Stimulated activated CD4-positive, alpha-beta T cell treated with anti-CD3 and anti-CD28 coated beads, Interleukin-12 subunit alpha, Interleukin-12 subunit beta, amount 100 ng/mL, for 24 hours (primary cell): ENCODE measurements around the gene MORF4L2.

Experiments
- DNase-seq, 2 experiments: peaks; one replicate each; pipeline ENCODE4 v3.0.0-alpha.2; 2020; ENCODE audit warnings: low read depth in 2 of 2

The MORF4L2 gene

GRCh38 chrX:103686199-103687072 lies at the start of gene MORF4L2:
Gene MORF4L2, minus strand, starts transcription at chrX:103686699. Its CDS starts 9,672 bp downstream, at chrX:103677027.
- DNase-seq = peak; percentile 70 to 75

GRCh38 chrX:103734125-103734760 lies 47.7 kb upstream of the MORF4L2 start:
- DNase-seq = no peak

DNA sequence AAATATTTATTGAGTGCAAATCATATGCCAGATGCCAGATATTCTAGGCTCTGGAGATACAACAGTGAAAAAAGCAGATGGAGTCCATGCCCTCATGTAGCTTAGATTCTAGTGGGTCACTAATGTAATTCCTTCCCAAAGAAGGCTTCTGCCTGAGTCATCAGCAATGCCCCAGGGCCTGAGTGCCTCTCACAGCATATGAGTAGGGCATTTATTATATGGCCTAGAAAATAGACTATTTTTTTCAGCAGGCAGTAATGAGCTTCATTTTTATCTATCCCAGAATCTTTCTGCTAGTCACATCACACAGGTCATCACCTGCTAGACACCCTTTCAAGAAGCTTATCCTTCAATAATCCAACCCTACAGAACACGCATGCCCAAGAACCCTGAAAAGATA lies 46.5 kb upstream of the MORF4L2 start:
- DNase-seq = no peak

DNA sequence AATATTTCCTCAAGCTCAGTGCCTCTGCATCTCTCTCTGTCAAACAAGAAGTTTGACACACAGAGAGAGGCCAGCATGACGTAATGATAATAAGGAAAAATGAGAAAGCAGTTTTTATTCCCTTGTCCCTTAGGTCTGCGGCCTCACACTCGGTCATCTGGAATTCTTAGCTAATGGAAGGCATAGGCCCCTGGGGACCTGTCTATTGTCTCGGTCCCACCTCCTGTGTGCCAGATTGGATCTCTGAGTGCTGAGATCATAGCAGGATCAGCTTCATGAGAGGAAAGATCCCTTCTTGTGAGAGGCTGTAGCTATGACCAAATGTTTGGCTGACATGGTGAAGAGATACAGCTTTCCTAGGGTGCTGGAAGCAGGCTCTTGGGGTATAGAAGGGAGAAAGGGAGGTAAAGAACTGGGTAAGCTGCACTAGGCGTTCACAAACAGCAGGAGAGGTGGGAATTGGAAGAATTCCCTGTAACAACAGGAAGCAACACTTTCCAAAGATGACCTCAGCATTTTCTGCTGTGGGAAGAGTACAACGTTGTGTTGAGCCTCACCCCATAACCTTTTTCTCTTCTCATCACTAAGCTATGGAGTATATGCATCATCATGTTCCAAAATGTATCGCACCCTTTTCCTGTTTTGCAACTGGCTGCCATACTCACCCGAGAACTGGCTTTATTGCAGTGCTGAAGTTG lies 44.4 kb upstream of the MORF4L2 start:
- no peak for DNase-seq

- DNase-seq = no peak
Measured at GRCh38 chrX:103730147-103730795, 43.8 kb upstream of the MORF4L2 start.

- DNase-seq = no peak
Measured at GRCh38 chrX:103729015-103729414, 42.5 kb upstream of the MORF4L2 start.

- DNase-seq = no peak
Measured at GRCh38 chrX:103727115-103727514, 40.6 kb upstream of the MORF4L2 start.

DNA sequence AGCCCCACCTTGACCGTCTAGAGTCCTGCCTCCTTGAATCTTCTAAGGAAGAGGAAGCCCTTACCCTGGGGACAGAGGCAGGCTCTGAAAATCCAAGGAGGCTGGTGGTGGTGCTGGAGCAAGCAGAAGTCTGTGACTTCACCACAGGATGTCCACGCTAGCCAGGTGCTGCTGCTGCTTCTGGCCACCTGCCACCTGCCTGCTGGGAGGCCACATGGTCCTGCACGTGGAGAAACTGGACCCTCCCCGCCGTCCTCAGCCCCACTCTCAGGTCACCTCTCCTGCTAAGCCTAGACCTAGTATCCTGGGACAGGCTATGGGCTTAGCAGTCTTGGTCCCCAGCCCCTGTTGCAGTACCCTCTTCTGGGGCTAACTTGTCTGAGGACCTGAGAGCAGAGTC lies 40.0 kb upstream of the MORF4L2 start:
- DNase-seq = no peak

DNA sequence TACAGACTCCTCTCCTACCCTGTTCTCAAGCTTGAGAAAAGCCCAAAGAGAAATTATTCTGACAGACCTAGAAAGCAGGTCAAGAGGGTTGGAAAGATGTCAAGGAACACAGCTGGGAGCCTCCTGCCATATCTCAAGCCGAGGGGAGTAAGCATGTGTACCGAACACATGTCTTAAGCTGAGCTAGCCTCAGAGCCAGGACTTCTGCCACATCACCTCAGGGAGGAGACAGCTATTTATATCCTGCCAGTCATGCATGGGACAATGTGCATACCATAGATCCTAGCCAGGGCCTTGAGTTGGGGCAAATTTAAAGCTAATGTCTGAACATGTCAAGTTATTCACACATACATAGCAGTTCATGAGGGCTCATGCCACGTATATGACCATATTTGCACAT lies 36.0 kb upstream of the MORF4L2 start:
- DNase-seq = no peak

DNA sequence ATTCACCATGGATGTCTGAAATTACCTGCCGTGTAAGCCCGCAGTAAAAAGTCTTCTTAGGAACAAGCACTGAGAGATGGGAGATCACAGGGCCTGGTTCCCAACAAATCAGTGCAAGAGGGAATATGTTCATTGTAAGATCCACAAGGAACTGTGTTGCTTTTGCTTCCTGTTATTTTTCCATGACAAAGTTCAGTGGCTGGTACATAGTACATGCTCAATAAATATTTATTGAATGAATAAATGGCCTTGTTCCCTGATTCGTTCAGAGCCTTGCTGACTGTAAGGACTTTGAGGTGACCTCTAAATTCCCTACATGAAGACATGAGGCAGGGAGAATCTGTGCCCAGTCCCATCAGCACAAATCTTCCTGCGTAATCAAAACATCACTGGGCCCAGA lies 31.6 kb upstream of the MORF4L2 start:
- DNase-seq = no peak

- no peak for DNase-seq
Measured at GRCh38 chrX:103716962-103717361, 30.5 kb upstream of the MORF4L2 start.

DNA sequence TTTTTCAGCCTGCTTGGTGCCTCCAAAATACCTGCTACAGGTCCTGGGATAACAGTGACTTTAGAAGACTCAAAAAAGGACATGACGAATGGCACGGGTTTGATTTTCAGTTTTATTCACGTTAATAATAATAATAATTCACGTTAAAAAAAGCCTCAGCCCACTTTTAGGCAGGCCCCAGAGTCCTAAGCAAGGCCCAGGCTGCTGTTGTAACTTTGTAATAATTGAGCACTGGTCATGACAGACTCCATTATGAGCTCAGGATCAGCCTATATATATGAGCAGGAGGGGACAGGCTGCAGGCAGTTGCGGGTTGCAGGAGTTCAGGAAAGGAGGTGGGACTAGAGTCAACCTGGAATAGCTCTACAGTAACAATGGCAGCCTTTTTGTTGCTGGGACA lies 24.1 kb upstream of the MORF4L2 start, which contains the start of gene TMEM31:
TMEM31 (plus strand) TSS at position 301 of the 400 bp plus-strand sequence. CDS start 1,350 bp downstream, outside the sequence.
- no peak for DNase-seq

- DNase-seq = no peak
Measured at GRCh38 chrX:103704863-103705262, 18.4 kb upstream of the MORF4L2 start.

DNA sequence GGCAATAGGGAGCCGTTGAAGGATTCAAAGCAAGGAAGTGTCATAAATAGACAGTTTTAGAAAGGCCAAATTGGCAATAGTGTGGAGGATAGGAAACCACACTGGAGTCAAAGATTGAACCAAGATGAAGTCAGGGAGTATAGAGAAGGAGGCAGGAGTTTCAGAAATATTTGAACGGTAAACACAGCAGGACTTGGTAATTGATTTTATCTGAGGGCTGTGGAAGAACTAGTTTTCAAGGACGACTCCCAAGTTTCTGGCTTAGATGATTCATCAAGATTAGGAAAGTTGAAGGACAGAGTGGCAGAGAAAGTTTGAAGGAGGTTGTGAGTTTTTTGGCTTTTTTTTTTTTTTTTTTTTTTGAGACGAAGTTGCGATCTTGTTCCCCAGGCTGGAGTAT lies 12.7 kb upstream of the MORF4L2 start:
- no peak for DNase-seq

DNA sequence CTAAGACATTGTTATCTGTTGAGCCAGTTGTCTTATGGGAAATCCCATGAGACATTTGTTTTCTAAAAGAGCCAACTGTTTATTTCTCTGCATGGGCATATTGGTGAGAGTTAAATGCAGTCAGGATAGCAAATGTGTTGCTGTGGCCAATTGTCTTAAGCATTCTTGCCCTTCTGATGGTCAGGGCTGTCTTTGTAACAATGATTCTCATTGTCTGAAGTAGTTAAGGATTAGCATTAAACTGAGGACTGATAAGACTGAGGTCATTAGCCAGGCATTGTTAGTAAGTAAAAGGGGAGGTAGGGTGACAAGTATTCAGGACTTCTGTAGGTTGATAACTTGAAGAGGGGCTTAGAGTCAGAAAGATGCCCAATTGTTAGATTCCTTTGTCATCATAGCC lies 11.2 kb upstream of the MORF4L2 start:
- DNase-seq = no peak

DNA sequence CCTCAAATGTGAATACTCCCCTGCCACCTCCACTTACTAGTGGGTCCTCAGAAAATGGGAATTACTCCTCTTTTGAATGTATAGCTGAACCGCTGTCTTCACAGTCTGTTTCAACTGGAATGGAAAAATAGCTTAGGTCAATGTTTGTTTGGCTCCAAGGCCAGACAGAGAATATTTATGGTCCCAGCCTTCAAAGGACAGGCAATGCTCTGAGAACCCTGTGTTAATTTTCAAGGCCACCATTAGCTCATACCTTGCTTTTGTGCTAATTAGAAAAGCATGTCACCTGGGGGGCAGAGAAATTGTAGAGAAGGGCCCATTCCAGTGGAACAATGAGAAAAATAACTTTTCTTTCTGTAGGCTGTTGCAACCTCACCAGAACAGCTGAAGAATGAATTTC lies 4.6 kb upstream of the MORF4L2 start:
- DNase-seq = no peak

GRCh38 chrX:103688946-103689345 lies 2.4 kb upstream of the MORF4L2 start:
- DNase-seq = no peak

GRCh38 chrX:103687696-103688201 lies 1.2 kb upstream of the MORF4L2 start:
- peak; percentile 1 to 32 for DNase-seq

DNA sequence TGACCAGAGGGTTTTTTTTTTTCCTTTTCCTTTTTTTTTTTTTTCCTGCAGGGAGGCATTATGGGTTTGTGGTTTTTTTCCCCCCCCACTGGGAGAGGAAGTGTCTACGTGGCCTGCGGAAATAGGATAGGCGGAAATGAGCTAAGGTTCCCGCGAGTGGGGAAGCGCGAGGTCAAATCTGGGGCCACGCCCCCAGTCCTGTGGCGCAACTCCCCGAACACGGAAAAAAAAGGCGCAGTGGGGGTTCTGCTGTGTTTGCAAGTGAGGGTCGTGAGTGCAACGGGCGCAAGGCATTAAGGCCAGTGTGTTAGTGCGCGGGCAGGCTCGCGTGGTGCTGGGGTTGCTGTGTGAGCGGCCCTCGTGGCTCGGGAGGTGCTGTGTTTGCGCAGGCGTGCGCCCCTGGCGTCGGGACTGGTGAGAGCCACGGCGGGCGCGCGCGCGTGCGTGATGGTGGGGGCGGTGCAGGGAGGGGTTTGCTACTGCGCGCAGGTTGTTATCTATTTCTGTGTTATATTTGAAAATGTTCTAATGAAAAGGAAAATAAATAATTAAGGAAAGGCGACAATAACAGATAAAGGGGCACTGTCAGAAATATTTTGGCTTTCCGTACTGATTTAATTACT lies 685 bp upstream of the MORF4L2 start:
- DNase-seq = peak; percentile 68 to 73

DNA sequence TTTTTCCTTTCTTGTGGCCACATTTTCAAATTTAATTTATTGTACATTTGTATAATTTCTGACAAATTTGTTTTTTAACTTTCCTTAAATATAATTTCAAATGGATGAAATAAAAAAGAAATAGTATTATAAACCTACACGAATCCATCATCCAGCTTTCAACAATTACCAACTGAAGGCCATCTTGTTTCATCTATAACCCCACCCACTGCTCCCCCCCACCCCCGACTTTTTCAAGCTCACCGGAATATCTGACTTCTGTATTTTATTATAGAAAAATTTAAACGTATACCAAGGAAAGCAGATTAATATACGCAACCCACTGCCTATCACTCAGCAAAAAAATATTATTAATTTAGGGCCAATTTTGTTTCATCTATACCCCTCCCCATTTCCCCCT lies 1.1 kb downstream of the MORF4L2 start:
- DNase-seq = no peak

DNA sequence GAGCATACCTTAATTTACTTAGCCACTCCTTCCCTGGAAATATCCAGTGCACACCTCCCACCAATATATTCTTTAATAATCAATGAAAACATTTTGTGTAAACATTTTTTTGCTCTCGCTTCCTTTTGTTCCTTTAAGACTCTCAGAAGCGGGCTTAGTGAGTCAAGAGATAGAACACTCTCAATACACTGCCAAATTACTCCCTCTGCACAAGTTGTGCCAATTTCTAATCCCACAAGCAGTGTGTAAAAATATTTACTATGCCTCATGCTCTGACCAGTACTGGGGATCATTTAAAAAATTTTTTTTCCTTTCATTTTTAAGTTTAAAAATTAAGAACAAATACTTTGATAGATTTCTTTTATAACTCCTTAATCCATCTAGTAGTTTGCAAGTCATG lies 5.1 kb downstream of the MORF4L2 start:
- DNase-seq = no peak
